Muscle of leg (tissue), 11 donors: ENCODE data around the gene TAP2. TPM values are rescaled to one million over a fixed set of nuclear protein-coding genes. Genes with fewer than 3 reads are reported as not detected.
A peak's percentile ranks its signal among the peaks of the same experiment; 100 is the strongest.

ENCODE experiments used
- DNase-seq: peaks from one replicate; pipeline ENCODE4 v3.0.0; 2013
- H3K27ac ChIP-seq: one replicate; pipeline ENCODE4 v1.5.1; 2013; ENCODE audit warnings: mild to moderate bottlenecking, low read length, control low read depth
- H3K27me3 ChIP-seq: one replicate; pipeline ENCODE4 v1.6.1; 2013; ENCODE audit warnings: low read length; ENCODE audit not compliant: control insufficient read depth, insufficient read depth
- H3K36me3 ChIP-seq: one replicate; pipeline ENCODE4 v1.6.1; 2013; ENCODE audit warnings: low read length; ENCODE audit not compliant: control insufficient read depth, insufficient read depth
- H3K4me1 ChIP-seq: one replicate; pipeline ENCODE4 v1.6.1; 2013; ENCODE audit warnings: low read length; ENCODE audit not compliant: control insufficient read depth, insufficient read depth
- H3K4me3 ChIP-seq: one replicate; pipeline ENCODE4 v1.5.1; 2013; ENCODE audit warnings: low read length, control low read depth
- H3K9me3 ChIP-seq: replicated peaks from 2 replicates; pipeline ENCODE4 v1.6.1; 2013; ENCODE audit warnings: low read depth, low read length; ENCODE audit not compliant: control insufficient read depth
- WGBS: methylation state at CpG from one replicate; pipeline ENCODE4 v1.1.5; 2013; ENCODE audit warnings: missing lambda C conversion rate; ENCODE audit not compliant: insufficient coverage; 5-methylcytosine and 5-hydroxymethylcytosine counted together
- polyA plus RNA-seq, 8 donors: library from polyadenylated mRNA; unstranded; fragments of 120-200 nt; gene quantifications; one replicate each; pipeline versions ENCODE4 v1.2.1 to v1.2.3, GENCODE V29; 2013; ENCODE audit warnings: inconsistent platforms in 1 of 8, low replicate concordance in 1 of 8; ENCODE audit not compliant: insufficient read length in 8 of 8, insufficient read depth in 1 of 8
- total RNA-seq: library from RNA; stranded (reverse); fragments of 120-200 nt; gene quantifications from one replicate; pipeline ENCODE4 v1.2.4, GENCODE V29; 2013

TAP2 gene
- total and polyA plus RNA-seq, 9 donors: 4.5 to 8.7 (median 6.7) TPM

DNA sequence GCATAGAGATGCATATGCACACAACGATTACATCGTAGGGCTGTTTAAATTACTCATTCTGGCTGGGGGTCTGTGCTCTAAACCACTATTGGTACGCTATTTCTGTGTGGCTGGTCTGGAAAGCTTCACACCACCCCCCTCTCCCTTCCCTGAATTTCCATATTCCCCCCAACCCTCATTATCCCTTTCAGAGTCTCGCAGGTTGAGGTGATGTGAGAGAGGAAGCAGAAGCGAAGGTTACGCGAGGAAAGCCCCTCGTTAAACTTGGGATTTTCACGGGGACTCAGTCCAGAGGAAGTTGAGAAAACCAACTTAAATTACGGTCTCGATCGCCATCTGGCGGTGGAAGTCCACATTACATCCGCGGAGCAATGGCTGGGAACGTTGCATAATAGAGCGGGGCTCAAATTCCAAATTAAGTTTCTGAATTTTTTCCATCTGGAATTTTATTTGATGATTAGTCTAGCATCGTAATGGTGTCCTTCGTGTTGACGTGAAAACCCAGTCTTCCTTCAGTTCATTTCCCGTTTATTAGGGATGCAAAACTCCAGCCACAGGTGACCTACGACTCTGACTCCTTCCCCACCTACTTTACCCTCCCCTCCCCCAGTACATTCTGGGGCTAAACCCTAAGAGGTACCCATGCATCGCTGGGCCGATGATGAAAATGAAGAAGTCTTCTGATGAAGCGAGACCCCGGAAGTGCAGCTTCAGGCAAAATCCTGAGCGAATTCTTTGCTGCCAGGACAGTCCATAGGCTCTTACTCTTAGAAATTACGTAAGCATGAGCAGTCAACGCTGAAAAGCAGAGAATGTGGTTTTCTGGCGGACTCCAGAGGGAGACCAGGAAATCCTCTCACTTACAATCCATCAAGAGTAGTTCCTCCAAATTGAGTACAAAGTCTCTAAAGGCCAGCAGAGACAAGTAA lies 41.4 kb downstream of the TAP2 start:
- H3K9me3 ChIP-seq: no peaks in the 10 kb centered on the region
- no peak overlapping the region for H3K27ac ChIP-seq
- H3K4me3 ChIP-seq: no peak overlapping the region
- DNase-seq: peak; percentile 75
- H3K4me1 ChIP-seq: peaks cover 2% of the 10 kb centered on the region
- 5% methylated on average over 19 of the region's 30 CpGs for WGBS
- H3K36me3 ChIP-seq: no peaks in the 10 kb centered on the region
- peaks cover 33% of the 10 kb centered on the region for H3K27me3 ChIP-seq

DNA sequence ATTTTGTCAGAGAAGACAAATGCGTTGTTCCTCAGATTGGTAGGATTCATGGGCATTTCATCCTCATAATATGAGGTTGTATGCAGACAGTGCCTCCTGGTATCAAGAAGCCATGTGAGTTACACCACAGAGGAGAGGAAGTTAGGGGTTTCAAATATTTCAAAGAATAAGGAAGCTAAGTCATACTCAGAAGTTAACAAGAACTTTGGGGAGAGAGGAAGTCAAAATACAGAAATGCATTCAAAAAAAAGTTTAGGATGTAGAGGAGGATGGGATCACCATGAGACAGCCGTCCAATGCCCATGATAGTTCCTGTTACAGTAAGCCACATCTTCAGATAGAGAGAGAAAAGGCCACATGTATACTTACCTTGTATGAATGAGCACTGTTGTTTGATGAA lies 44.0 kb downstream of the TAP2 start:
- H3K4me3 ChIP-seq: no peak overlapping the region
- no peaks in the 10 kb centered on the region for H3K36me3 ChIP-seq
- H3K9me3 ChIP-seq: no peaks in the 10 kb centered on the region
- WGBS: 80% methylated on average over 1 of the region's 2 CpGs
- H3K4me1 ChIP-seq: peaks cover 2% of the 10 kb centered on the region
- no peak overlapping the region for H3K27ac ChIP-seq
- DNase-seq: peak; percentile 57
- peaks cover 38% of the 10 kb centered on the region for H3K27me3 ChIP-seq

DNA sequence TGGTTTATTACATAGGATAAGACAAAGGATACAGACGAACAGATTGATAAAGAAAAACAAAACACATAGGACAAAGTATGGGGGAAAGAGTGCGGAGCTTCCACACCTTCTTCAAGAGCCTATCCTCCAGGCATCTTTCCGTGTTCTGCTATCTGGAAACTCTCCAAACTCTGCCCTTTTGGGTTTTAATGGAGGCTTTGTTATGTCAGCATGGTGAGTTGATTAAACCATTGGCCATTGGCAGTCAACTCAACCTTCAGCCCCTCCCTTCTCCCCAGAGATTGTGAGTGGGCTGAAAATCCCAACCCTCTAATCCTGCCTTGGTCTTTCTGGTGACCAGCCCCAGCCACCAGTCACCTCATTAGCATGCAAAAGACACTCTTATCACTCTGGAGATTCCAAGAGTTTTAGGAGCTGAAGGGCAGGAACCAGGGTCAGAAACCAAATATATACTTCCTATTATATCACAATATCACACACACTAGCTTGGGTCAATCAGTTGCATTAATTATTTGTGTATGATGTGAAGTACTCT lies 45.6 kb downstream of the TAP2 start:
- DNase-seq: no peak
- no CpG with 5 or more reads among the region's 3 CpGs for WGBS
- H3K27me3 ChIP-seq: peaks cover 32% of the 10 kb centered on the region
- no peak overlapping the region for H3K4me3 ChIP-seq
- no peaks in the 10 kb centered on the region for H3K36me3 ChIP-seq
- no peaks in the 10 kb centered on the region for H3K9me3 ChIP-seq
- H3K4me1 ChIP-seq: peaks cover 2% of the 10 kb centered on the region
- no peak overlapping the region for H3K27ac ChIP-seq

DNA sequence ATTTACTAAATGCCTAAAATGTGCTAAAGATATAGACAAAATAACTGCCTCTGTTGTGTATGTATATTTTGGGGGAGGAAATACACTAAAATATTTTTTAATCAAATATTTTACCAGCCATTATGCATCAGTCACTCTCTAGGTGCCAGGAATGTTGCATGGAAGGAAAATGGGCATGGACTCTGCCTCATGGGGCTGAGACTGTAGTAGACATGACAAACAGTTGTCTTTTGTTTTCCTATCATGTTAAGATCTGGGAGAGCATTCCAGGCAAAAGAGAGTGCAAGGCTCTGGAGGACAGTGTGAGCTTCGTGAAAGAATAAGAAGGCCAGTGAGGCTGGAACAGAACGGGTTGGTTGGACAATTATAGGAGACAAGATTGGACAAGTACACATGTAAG lies 48.2 kb downstream of the TAP2 start:
- WGBS: no CpG with 5 or more reads among the region's 2 CpGs
- Histone ChIP-seq H3K27ac (no peak overlapping the region), H3K4me1 (no peaks in the 10 kb centered on the region), H3K36me3 (no peaks in the 10 kb centered on the region), H3K4me3 (no peak overlapping the region), H3K9me3 (no peaks in the 10 kb centered on the region), H3K27me3 (peaks cover 17% of the 10 kb centered on the region)
- no peak for DNase-seq

Other genes with a start within 250 kb of the TAP2 start
- gene HLA-DRB1, start 248.9 kb downstream of the TAP2 start, total RNA-seq: 16.8 TPM
- gene HLA-DRB1, start 248.9 kb downstream of the TAP2 start, polyA plus RNA-seq: 10 to 100 TPM in 4 of 8 donors, 1 to 10 TPM in 4; 4.3 to 16.5 (median 11.0) TPM
- 2.6 TPM for gene HLA-DQA1, start 201.3 kb downstream of the TAP2 start, total RNA-seq
- 1 to 10 TPM; 1.5 to 3.3 (median 2.8) TPM for gene HLA-DQA1, start 201.3 kb downstream of the TAP2 start, polyA plus RNA-seq
- gene HLA-DQB1, start 172.1 kb downstream of the TAP2 start, total RNA-seq: 3.8 TPM
- 1 to 10 TPM in 7 of 8 donors, under 1 TPM in 1; 0.37 to 5.0 (median 3.4) TPM for gene HLA-DQB1, start 172.1 kb downstream of the TAP2 start, polyA plus RNA-seq
- gene HLA-DQA2, start 97.3 kb downstream of the TAP2 start, total RNA-seq: 0.13 TPM
- under 1 TPM in 5 of 8 donors, not detected in 3; 0.30 to 0.80 (median 0.36) TPM for gene HLA-DQA2, start 97.3 kb downstream of the TAP2 start, polyA plus RNA-seq
- gene HLA-DQB2, start 75.2 kb downstream of the TAP2 start, total RNA-seq: 0.18 TPM
- gene HLA-DQB2, start 75.2 kb downstream of the TAP2 start, polyA plus RNA-seq: under 1 TPM in 7 of 8 donors, not detected in 1; 0.08 to 0.40 (median 0.23) TPM
- gene HLA-DOB, start 21.7 kb downstream of the TAP2 start, total RNA-seq: 0.09 TPM
- under 1 TPM in 3 of 8 donors, not detected in 5; 0.14 to 0.33 (median 0.16) TPM for gene HLA-DOB, start 21.7 kb downstream of the TAP2 start, polyA plus RNA-seq
- 16.4 TPM for gene PSMB8, start 5.3 kb upstream of the TAP2 start, total RNA-seq
- 10 to 100 TPM; 10.9 to 18.1 (median 16.3) TPM for gene PSMB8, start 5.3 kb upstream of the TAP2 start, polyA plus RNA-seq
- 8.2 TPM for gene TAP1, start 15.0 kb upstream of the TAP2 start, total RNA-seq
- 10 to 100 TPM in 1 of 8 donors, 1 to 10 TPM in 7; 6.2 to 11.0 (median 8.1) TPM for gene TAP1, start 15.0 kb upstream of the TAP2 start, polyA plus RNA-seq
- gene PSMB9, start 15.5 kb upstream of the TAP2 start, total RNA-seq: 4.3 TPM
- gene PSMB9, start 15.5 kb upstream of the TAP2 start, polyA plus RNA-seq: 1 to 10 TPM; 4.3 to 6.3 (median 4.6) TPM
- 5.6 TPM for gene HLA-DMB, start 102.3 kb upstream of the TAP2 start, total RNA-seq
- 1 to 10 TPM; 3.5 to 5.3 (median 4.3) TPM for gene HLA-DMB, start 102.3 kb upstream of the TAP2 start, polyA plus RNA-seq
- gene HLA-DMA, start 114.4 kb upstream of the TAP2 start, total RNA-seq: 4.2 TPM
- 1 to 10 TPM; 2.6 to 6.9 (median 4.3) TPM for gene HLA-DMA, start 114.4 kb upstream of the TAP2 start, polyA plus RNA-seq
- 86.8 TPM for gene BRD2, start 129.9 kb upstream of the TAP2 start, total RNA-seq
- 100 to 1,000 TPM; 141 to 169 (median 162) TPM for gene BRD2, start 129.9 kb upstream of the TAP2 start, polyA plus RNA-seq
- gene HLA-DOA, start 170.9 kb upstream of the TAP2 start, total RNA-seq: 1.5 TPM
- gene HLA-DOA, start 170.9 kb upstream of the TAP2 start, polyA plus RNA-seq: 1 to 10 TPM; 1.2 to 3.9 (median 2.2) TPM
- 18.6 TPM for gene HLA-DPA1, start 234.9 kb upstream of the TAP2 start, total RNA-seq
- 10 to 100 TPM; 11.4 to 18.7 (median 14.3) TPM for gene HLA-DPA1, start 234.9 kb upstream of the TAP2 start, polyA plus RNA-seq
- 12.1 TPM for gene HLA-DPB1, start 237.3 kb upstream of the TAP2 start, total RNA-seq
- 10 to 100 TPM in 5 of 8 donors, 1 to 10 TPM in 3; 7.9 to 15.8 (median 11.1) TPM for gene HLA-DPB1, start 237.3 kb upstream of the TAP2 start, polyA plus RNA-seq